K562 (cell line): ENCODE results near the gene LIAS. TPM values are rescaled to one million over a fixed set of nuclear protein-coding genes. Genes with fewer than 3 reads are reported as not detected.
A peak's percentile ranks its signal among the peaks of the same experiment; 100 is the strongest.

Experiments used
- CHD7 ChIP-seq: fragments of 200-600 bp; sonication (generic); IDR thresholded peaks from one replicate; pipeline ENCODE4 v1.6.1; 2012; ENCODE audit warnings: mild to moderate bottlenecking, low read depth, low read length, inconsistent platforms
- EGR1 ChIP-seq: fragments of 450-650 bp; conservative IDR thresholded peaks from 2 replicates; pipeline ENCODE4 v1.6.1; 2017; ENCODE audit warnings: mild to moderate bottlenecking
- FOXK1 ChIP-seq: sonication (generic); formaldehyde crosslinking; IDR thresholded peaks from 2 replicates; pipeline ENCODE4 v1.8.0; 2022; ENCODE audit warnings: missing genetic modification reagents, mild to moderate bottlenecking, borderline replicate concordance
- HDAC8 ChIP-seq: fragments of 450-650 bp; IDR thresholded peaks from 2 replicates; pipeline ENCODE4 v1.6.1; 2016; ENCODE audit warnings: mild to moderate bottlenecking, missing genetic modification characterization, moderate library complexity, missing compliant biosample characterization
- KLF10 ChIP-seq: fragments of 250-450 bp; sonication (Bioruptor Pico); IDR thresholded peaks from 2 replicates; pipeline ENCODE4 v1.6.1; 2021; ENCODE audit warnings: matching md5 sums
- PHTF2 ChIP-seq: fragments of 250-450 bp; sonication (Bioruptor Pico); IDR thresholded peaks from 2 replicates; pipeline ENCODE4 v1.5.0; 2021; ENCODE audit warnings: mild to moderate bottlenecking
- TARDBP ChIP-seq: fragments of 450-650 bp; IDR thresholded peaks from 2 replicates; pipeline ENCODE4 v1.6.1; 2016
- TBL1XR1 ChIP-seq, 2 experiments: IDR thresholded peaks; 2 replicates each; pipeline ENCODE4 v1.6.1; 2012; ENCODE audit warnings: improper control_type of control experiment in 2 of 2, low read length in 2 of 2, mild to moderate bottlenecking in 1 of 2
- ZBTB9 ChIP-seq: fragments of 450-650 bp; formaldehyde crosslinking; IDR thresholded peaks from 2 replicates; pipeline ENCODE4 v1.4.0; 2020; ENCODE audit warnings: mild to moderate bottlenecking, moderate library complexity
- ZNF431 ChIP-seq: sonication (generic); formaldehyde crosslinking; IDR thresholded peaks from 2 replicates; pipeline ENCODE4 v1.8.0; 2022; ENCODE audit warnings: mild to moderate bottlenecking, missing genetic modification reagents
- polyA plus RNA-seq, 8 experiments: library from polyadenylated mRNA; depleted of rRNA in 4 of 8; stranded (reverse) in 5 of 8; unstranded in 3 of 8; fragments of >200 nt; fragmentation: Nextera tagmentation in 2 of 8; fragmentation: Illumina TruSeq in 1 of 8; extraction: Ambion mirVana in 2 of 8; extraction: Trizol in 1 of 8; gene quantifications; 2 replicates each; pipeline versions ENCODE4 v1.2.1 to v1.2.3, GENCODE V29; 2011 to 2014; ENCODE audit warnings: inconsistent platforms in 1 of 8, missing spikeins in 1 of 8
- total RNA-seq, 7 experiments: library from RNA; depleted of rRNA in 6 of 7; stranded (reverse); fragments of >200 nt in 6 of 7; fragmentation: Illumina TruSeq in 2 of 7; extraction: Trizol in 2 of 7; gene quantifications; 2 replicates each; pipeline versions ENCODE4 v1.2.1 to v1.2.3, GENCODE V29; 2011 to 2021; ENCODE audit warnings: low replicate concordance in 1 of 7
- TF ChIP-seq, protein P1 (sequence below): sonication (generic); formaldehyde crosslinking; IDR thresholded peaks from 2 replicates; pipeline ENCODE4 v1.8.1; 2023; ENCODE audit warnings: mild to moderate bottlenecking, missing genetic modification reagents
- TF ChIP-seq, protein P2 (sequence below): sonication (generic); formaldehyde crosslinking; IDR thresholded peaks from 2 replicates; pipeline ENCODE4 v1.8.1; 2022; ENCODE audit warnings: missing genetic modification reagents

Gene LIAS
- total and polyA plus RNA-seq, 9 of the 15 experiments (the other 6 are each of a cell fraction or from before 2014, with no cell fraction given), result 21.9 to 57.1 (median 42.1) TPM

DNA sequence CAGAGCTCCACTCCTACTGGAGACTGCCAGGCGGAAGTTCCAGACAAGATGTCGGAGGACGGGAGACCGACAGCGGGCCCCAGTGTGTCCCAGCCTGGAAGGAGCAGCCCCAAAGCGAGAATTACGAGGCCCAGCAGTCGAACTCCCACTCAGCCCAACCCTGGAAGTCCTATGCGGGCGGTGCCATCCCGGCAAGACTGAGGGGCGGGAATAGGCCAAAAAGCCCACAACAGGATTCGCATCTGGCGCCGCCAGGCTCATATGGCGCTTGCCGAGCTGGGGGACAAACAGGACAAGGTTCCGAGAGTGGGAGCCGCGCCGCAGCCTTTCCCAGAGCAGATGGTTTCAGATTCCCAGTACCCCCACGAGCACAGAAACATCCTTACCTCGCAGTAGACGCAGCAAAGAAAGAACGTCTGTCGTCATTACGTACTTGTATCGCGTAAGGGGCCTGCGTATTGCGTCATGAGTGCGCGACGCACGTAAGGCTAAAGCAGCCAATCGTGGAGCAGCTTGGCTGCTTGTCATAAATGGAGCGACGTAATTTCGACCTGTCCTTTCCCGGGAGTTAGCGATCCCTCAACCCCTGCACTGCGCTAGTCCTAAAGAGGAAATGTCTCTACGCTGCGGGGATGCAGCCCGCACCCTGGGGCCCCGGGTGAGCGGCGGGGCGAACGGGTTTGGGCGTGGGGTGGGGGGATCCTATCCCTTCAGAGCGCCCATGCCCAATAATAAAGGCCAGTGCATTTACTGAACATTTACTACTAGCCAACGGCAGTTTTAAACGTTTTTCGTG is at the start of gene LIAS, which contains the start of gene RPL9 (continued):
- TF ChIP-seq ZBTB9 (CRISPR knock-in tag) (no peak; the same call in 1 of the 2 replicates), TBL1XR1 (IDR thresholded peaks at IDR 0.05; ENCODE audit: low read length in 2 of 2) (peak; percentile 29 to 100; a peak in 3 of 4 replicates), TARDBP (no peak), KLF10 (no peak), FOXK1 (CRISPR knock-in tag) (no peak; the same call in 1 of the 2 replicates), CHD7 (no peak), ZNF431 (0 out of 2 replicates have a peak, but pooled peaks have one; percentile 30), EGR1 (peak; percentile 98), HDAC8 (tag) (no peak), PHTF2 (no peak)
- TF ChIP-seq, protein P1, sequence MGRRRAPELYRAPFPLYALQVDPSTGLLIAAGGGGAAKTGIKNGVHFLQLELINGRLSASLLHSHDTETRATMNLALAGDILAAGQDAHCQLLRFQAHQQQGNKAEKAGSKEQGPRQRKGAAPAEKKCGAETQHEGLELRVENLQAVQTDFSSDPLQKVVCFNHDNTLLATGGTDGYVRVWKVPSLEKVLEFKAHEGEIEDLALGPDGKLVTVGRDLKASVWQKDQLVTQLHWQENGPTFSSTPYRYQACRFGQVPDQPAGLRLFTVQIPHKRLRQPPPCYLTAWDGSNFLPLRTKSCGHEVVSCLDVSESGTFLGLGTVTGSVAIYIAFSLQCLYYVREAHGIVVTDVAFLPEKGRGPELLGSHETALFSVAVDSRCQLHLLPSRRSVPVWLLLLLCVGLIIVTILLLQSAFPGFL (CRISPR knock-in tag), result 0 out of 2 replicates have a peak, but pooled peaks have one; percentile 52
- TF ChIP-seq, protein P2, sequence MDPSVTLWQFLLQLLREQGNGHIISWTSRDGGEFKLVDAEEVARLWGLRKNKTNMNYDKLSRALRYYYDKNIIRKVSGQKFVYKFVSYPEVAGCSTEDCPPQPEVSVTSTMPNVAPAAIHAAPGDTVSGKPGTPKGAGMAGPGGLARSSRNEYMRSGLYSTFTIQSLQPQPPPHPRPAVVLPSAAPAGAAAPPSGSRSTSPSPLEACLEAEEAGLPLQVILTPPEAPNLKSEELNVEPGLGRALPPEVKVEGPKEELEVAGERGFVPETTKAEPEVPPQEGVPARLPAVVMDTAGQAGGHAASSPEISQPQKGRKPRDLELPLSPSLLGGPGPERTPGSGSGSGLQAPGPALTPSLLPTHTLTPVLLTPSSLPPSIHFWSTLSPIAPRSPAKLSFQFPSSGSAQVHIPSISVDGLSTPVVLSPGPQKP (CRISPR knock-in tag), result no peak
